Posterior cingulate gyrus (tissue), 11 donors: Measurements from ENCODE around the gene HOATZ.

Experiments used
- DNase-seq, 10 donors: peaks; one replicate each; pipeline versions ENCODE4 v3.0.0 to v3.0.0-alpha.2; 2020 to 2021; ENCODE audit warnings: mixed read lengths in 3 of 10
- intact Hi-C: fragments of 100-400 bp; cut with DNase I; formaldehyde crosslinking; loops from one replicate; pipeline ENCODE4 v1.15.1; 2023

HOATZ gene

DNA sequence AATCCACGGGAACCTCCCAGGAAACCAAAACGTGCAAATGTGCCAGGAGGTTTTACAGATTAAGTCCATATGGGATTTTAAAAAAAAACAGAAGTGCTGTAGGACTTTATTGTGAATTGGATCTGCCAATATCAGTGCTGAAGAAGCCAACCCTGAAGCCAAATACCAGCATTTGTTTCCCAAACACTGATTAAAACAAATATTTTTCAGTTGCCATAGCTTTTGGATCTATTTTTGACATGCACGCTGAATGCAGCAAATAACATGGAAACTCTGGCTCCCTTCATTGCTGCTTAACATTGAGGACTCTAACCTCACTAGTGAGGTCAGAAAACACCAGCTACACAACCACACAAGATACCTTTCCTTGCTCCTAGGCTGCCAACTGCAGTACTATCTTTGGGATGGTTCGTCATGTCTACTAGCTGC is 59.3 kb downstream of the HOATZ start:
- intact Hi-C loops = no loop called here
- no peak for DNase-seq

DNA sequence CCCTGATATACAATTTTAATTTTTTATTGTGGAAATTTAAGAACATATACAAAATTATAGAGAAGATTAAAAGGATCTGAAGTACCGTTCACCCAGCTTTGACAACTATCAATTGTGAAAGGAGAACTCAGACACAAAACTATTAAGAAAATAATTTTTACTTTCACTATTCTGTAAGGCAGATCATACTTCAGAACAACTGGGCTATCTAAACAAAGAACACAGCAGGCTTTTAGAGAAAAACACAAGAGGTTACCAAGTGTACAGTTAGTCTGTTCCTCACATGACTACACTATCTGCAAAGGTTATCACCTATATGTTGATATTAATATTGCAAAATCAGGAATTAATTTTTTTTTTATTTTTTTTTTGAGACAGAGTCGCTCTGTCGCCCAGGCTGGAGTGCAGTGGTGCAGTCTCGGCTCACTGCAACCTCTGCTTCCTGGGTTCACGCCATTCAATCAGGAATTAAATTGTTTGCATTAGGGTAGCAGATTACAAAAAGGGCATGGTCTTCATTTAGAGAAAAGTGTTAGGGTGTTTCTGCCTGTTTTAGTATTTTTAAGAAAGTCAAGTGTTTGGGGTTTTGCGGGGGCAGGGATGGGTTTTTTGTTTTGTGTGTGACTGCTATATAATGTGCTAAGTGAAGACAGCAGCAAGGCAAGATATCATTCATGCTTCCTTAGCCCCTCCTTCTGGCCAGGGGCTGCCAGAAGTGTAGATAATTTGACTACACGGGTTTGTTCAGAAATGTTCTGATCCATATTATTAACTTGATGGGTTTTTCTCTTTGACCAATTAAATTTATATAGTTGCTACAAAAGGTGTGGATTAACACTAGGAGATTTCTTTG is 60.0 kb downstream of the HOATZ start:
- no peak for DNase-seq
- intact Hi-C loops = no loop called here

GRCh38 chr11:111575740-111576139 is 61.2 kb downstream of the HOATZ start:
- intact Hi-C loops = no loop called here
- no peak for DNase-seq

- intact Hi-C loops = no loop called here
- DNase-seq = no peak
Observed at GRCh38 chr11:111577821-111578220, 63.2 kb downstream of the HOATZ start.

DNA sequence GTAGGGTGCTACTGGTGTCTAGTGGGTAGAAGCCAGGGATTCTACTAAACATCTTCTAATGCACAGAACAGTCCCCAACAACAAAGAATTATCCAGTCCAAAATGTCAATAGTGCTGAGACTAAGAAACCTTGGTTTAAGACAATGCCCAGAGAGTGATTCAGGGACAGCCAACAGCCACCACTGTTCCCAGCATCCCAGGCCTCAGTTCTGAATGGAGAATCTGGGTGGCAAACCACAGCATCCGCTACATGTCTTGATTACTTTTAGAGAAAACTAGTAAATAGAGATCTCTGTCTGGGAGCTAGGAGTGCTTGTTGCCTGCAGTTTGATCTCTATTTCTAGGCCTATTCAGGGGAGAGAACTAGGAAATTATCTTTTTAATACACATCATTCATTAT is 66.8 kb downstream of the HOATZ start:
- DNase-seq = no peak
- intact Hi-C loops = no loop called here

DNA sequence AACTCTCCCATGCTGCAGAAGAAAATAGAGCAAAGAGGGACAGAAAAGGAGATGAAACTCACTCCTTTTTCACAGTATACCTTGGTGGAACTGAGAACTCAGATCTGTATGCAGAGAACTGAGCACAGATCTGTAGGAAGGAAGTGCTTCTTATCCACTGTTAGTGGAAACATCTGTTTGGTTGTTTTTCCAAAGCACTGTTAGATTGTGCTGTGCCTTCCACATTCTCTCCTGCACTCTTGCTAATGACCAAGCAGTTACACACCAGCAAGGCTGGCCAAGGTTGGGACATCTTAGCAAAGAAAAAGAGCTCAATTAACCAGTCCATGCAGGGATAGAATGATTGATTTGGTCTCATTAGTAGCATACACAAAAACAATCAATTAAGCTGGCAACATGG is 67.6 kb downstream of the HOATZ start:
- intact Hi-C loops = no loop called here
- no peak for DNase-seq

GRCh38 chr11:111582881-111583280 is 68.3 kb downstream of the HOATZ start:
- no peak for DNase-seq
- intact Hi-C loops = no loop called here

- DNase-seq = no peak
- intact Hi-C loops = loop anchor here (5.0 kb wide), 1 partner anchor 257 kb away; no protein-coding TSS in a partner anchor
Observed at GRCh38 chr11:111585371-111585770, 70.8 kb downstream of the HOATZ start.

DNA sequence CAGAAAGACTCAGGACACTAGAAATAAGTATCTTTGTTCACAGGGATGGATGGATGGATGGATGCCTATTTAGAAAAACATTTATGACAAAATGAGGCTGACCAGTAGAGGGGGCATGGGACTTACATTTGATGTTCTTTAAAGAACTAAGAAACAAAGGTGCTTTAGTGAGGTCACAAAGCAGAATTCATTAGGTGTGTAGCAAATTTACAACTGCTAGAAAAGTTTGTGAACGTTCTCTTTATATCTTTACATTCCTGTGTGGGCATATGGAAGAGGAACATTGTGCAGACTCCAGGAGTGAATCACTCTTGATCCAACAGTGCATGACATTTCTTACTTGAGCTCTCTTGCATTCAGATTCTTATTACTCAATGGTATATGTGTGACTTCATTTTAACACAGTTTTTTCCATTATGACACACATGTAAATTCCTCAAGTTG is 71.8 kb downstream of the HOATZ start:
- intact Hi-C loops = loop anchor here (5.0 kb wide), 1 partner anchor 256 kb away; no protein-coding TSS in a partner anchor
- no peak for DNase-seq
